ENCODE data around the gene MINK1. TPM values are rescaled to one million over a fixed set of nuclear protein-coding genes. Genes with fewer than 3 reads are reported as not detected.

MINK1 gene
- polyA plus RNA-seq, 3 donors, result 25.8 to 52.9 (median 30.0) TPM

GRCh38 chr17:4937553-4937952, 104.4 kb downstream of the MINK1 start:
- WGBS, 3 donors, result 91 to 94% (median 92%) methylated on average over 16 of the region's 16 CpGs
- no peak overlapping the region for H3K27ac ChIP-seq (ENCODE audit: low read depth, low read length)

GRCh38 chr17:4938069-4938491, 104.9 kb downstream of the MINK1 start:
- H3K27ac ChIP-seq (ENCODE audit: low read depth, low read length), result no peak overlapping the region
- 86 to 93% (median 90%) methylated on average over 11 of the region's 11 CpGs for WGBS, 3 donors

- 51 to 63% (median 59%) methylated on average over 19 of the region's 19 CpGs for WGBS, 3 donors
- H3K27ac ChIP-seq (ENCODE audit: low read depth, low read length), result peak overlapping the region; percentile 22
These were observed 105.8 kb downstream of the MINK1 start for GRCh38 chr17:4938688-4939545.

GRCh38 chr17:4939546-4939795, 106.3 kb downstream of the MINK1 start:
- WGBS, 3 donors, result 0 to 1% (median 0%) methylated on average over 16 of the region's 16 CpGs
- peak overlapping the region; percentile 22 for H3K27ac ChIP-seq (ENCODE audit: low read depth, low read length)

GRCh38 chr17:4939796-4940554, 106.8 kb downstream of the MINK1 start, which contains the start of the genes RNF167 and SLC25A11:
Gene RNF167, plus strand, starts transcription at chr17:4940268. Its CDS starts 642 bp downstream, at chr17:4940910.
Gene SLC25A11, minus strand, starts transcription at chr17:4940046. Its CDS starts 136 bp downstream, at chr17:4939910.
- 0% methylated on average over 72 of the region's 72 CpGs for WGBS, 3 donors
- H3K27ac ChIP-seq (ENCODE audit: low read depth, low read length), result peak within 1 kb of the TSS; percentile 30

GRCh38 chr17:4940555-4941318, 107.6 kb downstream of the MINK1 start:
- 0 to 1% (median 1%) methylated on average over 27 to 29 of the region's 29 CpGs for WGBS, 3 donors

GRCh38 chr17:4941319-4941610, 108.1 kb downstream of the MINK1 start:
- 41 to 50% (median 49%) methylated on average over 4 of the region's 4 CpGs for WGBS, 3 donors
- H3K27ac ChIP-seq (ENCODE audit: low read depth, low read length), result no peak overlapping the region

More at GRCh38 chr17:4940555-4941318, 107.6 kb downstream of the MINK1 start:
- peak overlapping the region; percentile 30 for H3K27ac ChIP-seq (ENCODE audit: low read depth, low read length)

- WGBS, 3 donors, result 68 to 83% (median 76%) methylated on average over 13 of the region's 13 CpGs
- no peak overlapping the region for H3K27ac ChIP-seq (ENCODE audit: low read depth, low read length)
These were observed 109.8 kb downstream of the MINK1 start for GRCh38 chr17:4942760-4943508.

- 34 to 72% (median 40%) methylated on average over 3 of the region's 3 CpGs for WGBS, 3 donors
These were observed 111.0 kb downstream of the MINK1 start for GRCh38 chr17:4944163-4944553.

GRCh38 chr17:4944554-4945175, 111.5 kb downstream of the MINK1 start:
- whole genome bisulfite sequencing, 3 donors, result 39 to 63% (median 49%) methylated on average over 8 of the region's 8 CpGs
- H3K27ac ChIP-seq (ENCODE audit: low read depth, low read length), result peak overlapping the region; percentile 29

More at GRCh38 chr17:4944163-4944553, 111.0 kb downstream of the MINK1 start:
- H3K27ac ChIP-seq (ENCODE audit: low read depth, low read length), result peak overlapping the region; percentile 29

- WGBS, 3 donors, result 25 to 54% (median 31%) methylated on average over 7 of the region's 7 CpGs
- peak overlapping the region; percentile 29 for H3K27ac ChIP-seq (ENCODE audit: low read depth, low read length)
These were observed 112.2 kb downstream of the MINK1 start for GRCh38 chr17:4945176-4945943.

- WGBS, 3 donors, result 31 to 40% (median 34%) methylated on average over 4 of the region's 4 CpGs
- H3K27ac ChIP-seq (ENCODE audit: low read depth, low read length), result no peak overlapping the region
These were observed 112.8 kb downstream of the MINK1 start for GRCh38 chr17:4945944-4946280.

- WGBS, 3 donors, result 21 to 34% (median 25%) methylated on average over 16 of the region's 16 CpGs
- peak overlapping the region; percentile 60 for H3K27ac ChIP-seq (ENCODE audit: low read depth, low read length)
These were observed 113.3 kb downstream of the MINK1 start for GRCh38 chr17:4946312-4946976.

GRCh38 chr17:4947010-4947410, 113.9 kb downstream of the MINK1 start:
- 1 to 2% (median 1%) methylated on average over 7 of the region's 7 CpGs for WGBS, 3 donors
- peak overlapping the region; percentile 96 for H3K27ac ChIP-seq (ENCODE audit: low read depth, low read length)
